HepG2 (cell line): Measurements from ENCODE around the gene POP7. TPM values are rescaled to one million over a fixed set of nuclear protein-coding genes. Genes with fewer than 3 reads are reported as not detected.

ENCODE experiments used
- BCL6 ChIP-seq: IDR thresholded peaks from 2 replicates; pipeline ENCODE4 v1.6.1; 2016; ENCODE audit warnings: missing genetic modification reagents, missing compliant biosample characterization
- HDAC1 ChIP-seq: sonication (generic); formaldehyde crosslinking; IDR thresholded peaks from 2 replicates; pipeline ENCODE4 v1.5.1; 2020; ENCODE audit warnings: mild to moderate bottlenecking, missing genetic modification reagents
- KDM5A ChIP-seq: fragments of 200-600 bp; sonication (generic); IDR thresholded peaks from 2 replicates; pipeline ENCODE4 v1.7.0; 2018; ENCODE audit warnings: antibody characterized with exemption, mild to moderate bottlenecking, low read length, borderline replicate concordance
- MEIS1 ChIP-seq: sonication (generic); formaldehyde crosslinking; IDR thresholded peaks from 2 replicates; pipeline ENCODE4 v1.9.0; 2021; ENCODE audit warnings: mild to moderate bottlenecking, missing genetic modification reagents, moderate library complexity, borderline replicate concordance
- MTF1 ChIP-seq: sonication (generic); formaldehyde crosslinking; IDR thresholded peaks from 2 replicates; pipeline ENCODE4 v1.5.0; 2020; ENCODE audit warnings: missing genetic modification reagents
- PAXIP1 ChIP-seq: sonication (generic); formaldehyde crosslinking; conservative IDR thresholded peaks from 2 replicates; pipeline ENCODE4 v1.4.0; 2020; ENCODE audit warnings: mild to moderate bottlenecking, missing genetic modification reagents, moderate library complexity
- TEF ChIP-seq: sonication (generic); formaldehyde crosslinking; IDR thresholded peaks from 2 replicates; pipeline ENCODE4 v1.5.0; 2020; ENCODE audit warnings: missing genetic modification reagents
- TFAP4 ChIP-seq: sonication (generic); IDR thresholded peaks from 2 replicates; pipeline ENCODE4 v1.6.1; 2016; ENCODE audit warnings: low read depth, borderline replicate concordance
- U2AF2 ChIP-seq: fragments of 200-400 bp; formaldehyde crosslinking; IDR thresholded peaks from 2 replicates; pipeline ENCODE4 v1.6.1; 2017; ENCODE audit warnings: low read depth, mild to moderate bottlenecking, low read length
- ZBTB25 ChIP-seq: IDR thresholded peaks from 2 replicates; pipeline ENCODE4 v1.6.1; 2018; ENCODE audit warnings: missing genetic modification reagents
- ZBTB3 ChIP-seq: sonication (generic); formaldehyde crosslinking; IDR thresholded peaks from 2 replicates; pipeline ENCODE4 v1.4.0; 2020; ENCODE audit warnings: low read depth, mild to moderate bottlenecking, moderate library complexity, missing genetic modification reagents, borderline replicate concordance
- ZFP62 ChIP-seq: sonication (generic); formaldehyde crosslinking; IDR thresholded peaks from 2 replicates; pipeline ENCODE4 v1.4.0; 2020; ENCODE audit warnings: missing genetic modification reagents
- ZIK1 ChIP-seq: sonication (generic); formaldehyde crosslinking; IDR thresholded peaks from 2 replicates; pipeline ENCODE4 v1.5.0; 2020; ENCODE audit warnings: mild to moderate bottlenecking, low read depth, missing genetic modification reagents, borderline replicate concordance
- ZNF362 ChIP-seq: sonication (generic); formaldehyde crosslinking; IDR thresholded peaks from 2 replicates; pipeline ENCODE4 v1.4.0; 2020; ENCODE audit warnings: missing genetic modification reagents, mild to moderate bottlenecking, borderline replicate concordance
- ZNF451 ChIP-seq: sonication (generic); formaldehyde crosslinking; IDR thresholded peaks from 2 replicates; pipeline ENCODE4 v1.5.0; 2020; ENCODE audit warnings: mild to moderate bottlenecking, missing genetic modification reagents
- ZNF503 ChIP-seq: sonication (generic); formaldehyde crosslinking; IDR thresholded peaks from 2 replicates; pipeline ENCODE4 v1.4.0; 2020; ENCODE audit warnings: missing genetic modification reagents
- ZNF577 ChIP-seq: sonication (generic); formaldehyde crosslinking; IDR thresholded peaks from 2 replicates; pipeline ENCODE4 v1.4.0; 2020; ENCODE audit warnings: mild to moderate bottlenecking, low read depth, missing genetic modification reagents, borderline replicate concordance
- ZNF766 ChIP-seq: sonication (generic); formaldehyde crosslinking; IDR thresholded peaks from 2 replicates; pipeline ENCODE4 v1.5.0; 2020; ENCODE audit warnings: missing genetic modification reagents, borderline replicate concordance
- polyA plus RNA-seq, 8 experiments: library from polyadenylated mRNA; depleted of rRNA in 3 of 8; stranded (reverse) in 7 of 8; unstranded in 1 of 8; fragments of >200 nt; fragmentation: Illumina TruSeq in 4 of 8; extraction: Trizol in 4 of 8; gene quantifications; 2 replicates each; pipeline versions ENCODE4 v1.2.1 to v1.2.3, GENCODE V29; 2011 to 2016; ENCODE audit warnings: low read depth in 4 of 8, missing spikeins in 1 of 8, mixed read lengths in 1 of 8; ENCODE audit not compliant: insufficient read depth in 1 of 8
- total RNA-seq, 5 experiments: library from RNA; depleted of rRNA; stranded (reverse); fragments of >200 nt; fragmentation: Illumina TruSeq; extraction: Trizol; gene quantifications; 2 replicates each; pipeline ENCODE4 v1.2.3, GENCODE V29; 2016; ENCODE audit warnings: low read depth in 1 of 5

The POP7 gene
- total and polyA plus RNA-seq, 2 of the 13 experiments (the other 11 are each of a cell fraction or from before 2014, with no cell fraction given), result 63.9 to 91.1 TPM

- TF ChIP-seq ZNF451 (CRISPR knock-in tag), result no peak
- no peak for TF ChIP-seq MEIS1 (CRISPR knock-in tag)
- no peak for TF ChIP-seq ZBTB25 (CRISPR knock-in tag)
- peak; percentile 84 for TF ChIP-seq HDAC1 (CRISPR knock-in tag)
- TF ChIP-seq TFAP4, result 0 out of 2 replicates have a peak, but pooled peaks have one; percentile 35
- TF ChIP-seq ZNF577 (CRISPR knock-in tag), result no peak
- TF ChIP-seq ZBTB3, result no peak
- peak; percentile 63; the same call in 1 of the 2 replicates for TF ChIP-seq BCL6 (CRISPR knock-in tag)
- no peak for TF ChIP-seq ZIK1 (CRISPR knock-in tag)
- TF ChIP-seq PAXIP1 (CRISPR knock-in tag), result peak; percentile 91
- TF ChIP-seq KDM5A, result no peak
- TF ChIP-seq ZFP62 (CRISPR knock-in tag), result no peak
- 0 out of 2 replicates have a peak, but pooled peaks have one; percentile 34 for TF ChIP-seq ZNF503 (CRISPR knock-in tag)
- no peak for TF ChIP-seq MTF1 (CRISPR knock-in tag)
- TF ChIP-seq TEF (CRISPR knock-in tag), result no peak
- TF ChIP-seq U2AF2, result no peak
- peak; percentile 93 for TF ChIP-seq ZNF362
- TF ChIP-seq ZNF766 (CRISPR knock-in tag), result no peak
These were observed 13.8 kb downstream of the POP7 start (continued) for GRCh38 chr7:100719523-100720278.
